Measurements from ENCODE around the gene SCT. TPM values are rescaled to one million over a fixed set of nuclear protein-coding genes. Genes with fewer than 3 reads are reported as not detected.
A peak's percentile ranks its signal among the peaks of the same experiment; 100 is the strongest.

SCT gene
- total and polyA plus RNA-seq, 2 donors (not counting 1 experiment from before 2014, with no cell fraction given): not detected

DNA sequence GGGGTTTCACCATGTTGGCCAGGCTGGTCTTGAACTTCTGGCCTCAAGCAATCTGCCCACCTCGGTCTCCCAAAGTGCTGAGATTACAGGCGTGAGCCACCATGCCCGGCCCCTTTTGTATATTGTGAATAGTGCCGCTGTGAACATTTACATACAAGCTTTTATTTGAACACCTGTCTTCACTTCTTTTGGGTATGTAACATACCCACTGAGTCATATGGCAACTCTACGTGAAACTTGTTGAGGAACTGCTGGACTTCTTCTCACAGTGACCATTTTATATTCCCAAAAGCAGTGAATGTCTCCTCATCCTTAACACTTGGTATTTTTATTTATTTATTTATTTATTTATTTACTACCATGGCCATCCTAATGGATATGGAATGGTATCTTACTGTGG lies 3.9 kb upstream of the SCT start:
- CTCF ChIA-PET: no interaction called here
- H3K4me3 ChIP-seq (ENCODE audit: control extremely low read depth in 1 of 5, extremely low read depth in 1 of 5, insufficient read depth in 1 of 5, low read depth in 2 of 5, low read length in 4 of 5): no peak overlapping the region
- H3K36me3 ChIP-seq (replicated peaks in 1 of 2; ENCODE audit: control extremely low read depth in 1 of 2, control insufficient read depth in 1 of 2, extremely low read depth in 1 of 2, insufficient read depth in 2 of 2, low read length in 1 of 2): no peaks in the 10 kb centered on the region
- Mint-ChIP-seq H3K9me3 (ENCODE audit: insufficient read depth) (no peaks in the 10 kb centered on the region), H3K4me3 (no peak overlapping the region), H3K27me3 (peaks cover 29% of the 10 kb centered on the region), H3K4me1 (peaks cover 21% of the 10 kb centered on the region), H3K27ac (no peak overlapping the region)
- DNase-seq: no peak
- no peak for TF ChIP-seq EZH2 (IDR thresholded peaks at IDR 0.05; ENCODE audit: borderline replicate concordance, insufficient read depth, low read depth, low read length, poor library complexity, severe bottlenecking)
- TF ChIP-seq, protein P1, sequence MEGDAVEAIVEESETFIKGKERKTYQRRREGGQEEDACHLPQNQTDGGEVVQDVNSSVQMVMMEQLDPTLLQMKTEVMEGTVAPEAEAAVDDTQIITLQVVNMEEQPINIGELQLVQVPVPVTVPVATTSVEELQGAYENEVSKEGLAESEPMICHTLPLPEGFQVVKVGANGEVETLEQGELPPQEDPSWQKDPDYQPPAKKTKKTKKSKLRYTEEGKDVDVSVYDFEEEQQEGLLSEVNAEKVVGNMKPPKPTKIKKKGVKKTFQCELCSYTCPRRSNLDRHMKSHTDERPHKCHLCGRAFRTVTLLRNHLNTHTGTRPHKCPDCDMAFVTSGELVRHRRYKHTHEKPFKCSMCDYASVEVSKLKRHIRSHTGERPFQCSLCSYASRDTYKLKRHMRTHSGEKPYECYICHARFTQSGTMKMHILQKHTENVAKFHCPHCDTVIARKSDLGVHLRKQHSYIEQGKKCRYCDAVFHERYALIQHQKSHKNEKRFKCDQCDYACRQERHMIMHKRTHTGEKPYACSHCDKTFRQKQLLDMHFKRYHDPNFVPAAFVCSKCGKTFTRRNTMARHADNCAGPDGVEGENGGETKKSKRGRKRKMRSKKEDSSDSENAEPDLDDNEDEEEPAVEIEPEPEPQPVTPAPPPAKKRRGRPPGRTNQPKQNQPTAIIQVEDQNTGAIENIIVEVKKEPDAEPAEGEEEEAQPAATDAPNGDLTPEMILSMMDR (IDR thresholded peaks at IDR 0.05): no peak
- H3K27ac ChIP-seq (ENCODE audit: low read length in 2 of 2): no peak overlapping the region
- H3K79me2 ChIP-seq (ENCODE audit: control insufficient read depth, insufficient read depth, low read length): no peaks in the 10 kb centered on the region
- no peak for ATAC-seq (ENCODE audit: low read depth)
- H4K20me1 ChIP-seq (ENCODE audit: control insufficient read depth, insufficient read depth, low read length, poor library complexity, severe bottlenecking): no peaks in the 10 kb centered on the region
- H3K9me3 ChIP-seq (ENCODE audit: control extremely low read depth in 1 of 3, control insufficient read depth in 2 of 3, insufficient read depth in 1 of 3, low read length in 2 of 3): peaks cover 0 to 8% (median 0%) of the 10 kb centered on the region in 3 donors
- intact Hi-C loops (cut with micrococcal nuclease): no loop called here
- H2AFZ ChIP-seq (ENCODE audit: insufficient read depth, low read depth, low read length, poor library complexity, severe bottlenecking): no peak overlapping the region
- H3K27me3 ChIP-seq (replicated peaks in 1 of 4; ENCODE audit: control extremely low read depth in 1 of 4, control insufficient read depth in 3 of 4, insufficient read depth in 4 of 4, low read length in 3 of 4): peaks cover 0 to 18% (median 8%) of the 10 kb centered on the region in 4 experiments
- no peak overlapping the region for H3K9ac ChIP-seq (ENCODE audit: low read length)
- peaks cover 20 to 26% of the 10 kb centered on the region in 2 donors for H3K4me1 ChIP-seq (ENCODE audit: control insufficient read depth in 2 of 2, insufficient read depth in 2 of 2, low read length in 2 of 2)
- 67% methylated on average over 1 of the region's 5 CpGs for WGBS (ENCODE audit: insufficient coverage)
- POLR2A ChIA-PET: no interaction called here
- no peak overlapping the region for H3K4me2 ChIP-seq (replicated peaks; ENCODE audit: low read depth, low read length, poor library complexity, severe bottlenecking)

- TF ChIP-seq, protein P1 (IDR thresholded peaks at IDR 0.05): no peak
- no peak for TF ChIP-seq EZH2 (IDR thresholded peaks at IDR 0.05; ENCODE audit: borderline replicate concordance, insufficient read depth, low read depth, low read length, poor library complexity, severe bottlenecking)
- Histone ChIP-seq H3K36me3 (replicated peaks in 1 of 2; ENCODE audit: control extremely low read depth in 1 of 2, control insufficient read depth in 1 of 2, extremely low read depth in 1 of 2, insufficient read depth in 2 of 2, low read length in 1 of 2) (no peaks in the 10 kb centered on the region), H2AFZ (ENCODE audit: insufficient read depth, low read depth, low read length, poor library complexity, severe bottlenecking) (peak overlapping the region; percentile 2), H3K9me3 (ENCODE audit: control extremely low read depth in 1 of 3, control insufficient read depth in 2 of 3, insufficient read depth in 1 of 3, low read length in 2 of 3) (peaks cover 0 to 8% (median 0%) of the 10 kb centered on the region in 3 donors), H4K20me1 (ENCODE audit: control insufficient read depth, insufficient read depth, low read length, poor library complexity, severe bottlenecking) (no peaks in the 10 kb centered on the region), H3K4me3 (ENCODE audit: control extremely low read depth in 1 of 5, extremely low read depth in 1 of 5, insufficient read depth in 1 of 5, low read depth in 2 of 5, low read length in 4 of 5) (no peak overlapping the region), H3K4me1 (ENCODE audit: control insufficient read depth in 2 of 2, insufficient read depth in 2 of 2, low read length in 2 of 2) (peaks cover 21 to 26% of the 10 kb centered on the region in 2 donors), H3K79me2 (ENCODE audit: control insufficient read depth, insufficient read depth, low read length) (no peaks in the 10 kb centered on the region), H3K27ac (ENCODE audit: low read length in 2 of 2) (no peak overlapping the region), H3K4me2 (replicated peaks; ENCODE audit: low read depth, low read length, poor library complexity, severe bottlenecking) (peak overlapping the region; percentile 21), H3K9ac (ENCODE audit: low read length) (no peak overlapping the region), H3K27me3 (replicated peaks in 1 of 4; ENCODE audit: control extremely low read depth in 1 of 4, control insufficient read depth in 3 of 4, insufficient read depth in 4 of 4, low read length in 3 of 4) (peaks cover 0 to 33% (median 11%) of the 10 kb centered on the region in 4 experiments)
- H3K27me3 Mint-ChIP-seq: peaks cover 21% of the 10 kb centered on the region
- POLR2A ChIA-PET: interaction anchor here (0.7 kb wide), 1 partner anchor 119 kb away, joined by 3 read pairs; no protein-coding TSS in a partner anchor
- H3K4me3 Mint-ChIP-seq: peak overlapping the region; percentile 23
- no peak for ATAC-seq (ENCODE audit: low read depth)
- no peaks in the 10 kb centered on the region for H3K9me3 Mint-ChIP-seq (ENCODE audit: insufficient read depth)
- no peak overlapping the region for H3K27ac Mint-ChIP-seq
- WGBS (ENCODE audit: insufficient coverage): 0% methylated on average over 5 of the region's 10 CpGs
- DNase-seq: peak; percentile 47
- CTCF ChIA-PET: no interaction called here
- H3K4me1 Mint-ChIP-seq: peaks cover 21% of the 10 kb centered on the region
- intact Hi-C loops (cut with micrococcal nuclease): no loop called here
Observed at GRCh38 chr11:629237-629583, 2.2 kb upstream of the SCT start.

Data from B cell (primary cell).